Right lobe of liver (tissue), 4 donors: ENCODE results near the gene DHX40.

Experiments
- CTCF ChIP-seq, 4 donors: fragments of 200-600 bp in 3 of 4; fragments of 450-650 bp in 1 of 4; IDR thresholded peaks; one replicate each; pipeline versions ENCODE4 v1.5.1 to v1.8.0; 2016 to 2022; ENCODE audit warnings: antibody characterized with exemption in 4 of 4, mild to moderate bottlenecking in 2 of 4
- POLR2A ChIP-seq: fragments of 450-650 bp; IDR thresholded peaks from one replicate; pipeline ENCODE4 v1.6.1; 2017; ENCODE audit warnings: antibody characterized with exemption, mild to moderate bottlenecking
- donor health status: DM: no; HTN: no; CAD: no.
- donor health status: DM: no; HTN: no; CAD: no.
- donor health status: DM: no; HTN: yes; CAD: no.

GRCh38 chr17:59565959-59566324, 532 bp downstream of the DHX40 start:
- TF ChIP-seq CTCF (IDR thresholded peaks at IDR 0.05) (no peak), POLR2A (no peak)
